Choroid plexus epithelial cell (primary cell): ENCODE measurements around the gene RNFT2.
A peak's percentile ranks its signal among the peaks of the same experiment; 100 is the strongest.

ENCODE experiments used
- DNase-seq: peaks from one replicate; pipeline ENCODE4 v3.0.0-alpha.2; 2010; ENCODE audit warnings: low read depth
- H3K4me3 ChIP-seq: 2 replicates; pipeline ENCODE4 v1.5.1; 2011; ENCODE audit warnings: low read depth, mild to moderate bottlenecking, control low read depth, low read length, moderate library complexity
- TF ChIP-seq, protein P1 (sequence below): conservative IDR thresholded peaks from 2 replicates; pipeline ENCODE4 v1.5.1; 2011; ENCODE audit warnings: low read depth, mild to moderate bottlenecking, control low read depth, inconsistent platforms, low read length, moderate library complexity

RNFT2 gene

DNA sequence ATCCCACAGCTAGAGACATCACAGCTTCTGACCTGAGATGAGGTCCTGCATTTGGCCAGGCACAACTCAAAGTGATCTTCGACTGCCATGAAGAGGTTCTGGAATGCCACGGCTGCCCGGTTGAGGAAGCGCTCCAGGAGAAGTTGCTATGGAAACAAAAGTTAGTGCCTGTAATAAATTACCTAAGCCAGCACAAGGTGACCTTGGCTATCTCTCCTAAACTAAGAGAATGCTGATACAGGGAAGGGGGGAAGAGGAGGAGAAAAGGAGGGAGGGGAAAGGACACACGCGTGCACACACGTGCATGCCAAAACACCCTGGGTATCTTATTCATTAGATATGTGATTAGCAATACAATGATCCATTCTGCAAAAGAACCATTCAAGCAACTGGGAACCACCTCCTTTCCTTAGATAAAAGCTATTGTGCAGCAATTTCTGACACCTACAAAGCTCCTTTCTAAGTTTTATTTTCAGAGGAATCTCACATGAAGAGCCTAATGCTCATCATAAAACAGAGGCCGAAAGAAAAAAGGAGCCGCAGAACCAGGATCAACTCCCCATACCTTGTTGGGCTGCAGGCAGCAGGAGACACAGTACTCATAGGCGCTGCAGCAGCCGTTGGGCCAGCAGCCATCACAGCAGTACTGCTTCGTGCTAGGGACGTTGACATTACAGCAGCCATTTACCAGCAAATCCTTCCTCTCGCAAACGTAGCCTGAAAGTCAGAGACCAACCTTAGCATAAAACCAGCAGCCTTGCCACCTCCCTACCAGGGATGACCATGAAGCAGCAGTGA lies 18.2 kb upstream of the RNFT2 start:
- TF ChIP-seq, protein P1, sequence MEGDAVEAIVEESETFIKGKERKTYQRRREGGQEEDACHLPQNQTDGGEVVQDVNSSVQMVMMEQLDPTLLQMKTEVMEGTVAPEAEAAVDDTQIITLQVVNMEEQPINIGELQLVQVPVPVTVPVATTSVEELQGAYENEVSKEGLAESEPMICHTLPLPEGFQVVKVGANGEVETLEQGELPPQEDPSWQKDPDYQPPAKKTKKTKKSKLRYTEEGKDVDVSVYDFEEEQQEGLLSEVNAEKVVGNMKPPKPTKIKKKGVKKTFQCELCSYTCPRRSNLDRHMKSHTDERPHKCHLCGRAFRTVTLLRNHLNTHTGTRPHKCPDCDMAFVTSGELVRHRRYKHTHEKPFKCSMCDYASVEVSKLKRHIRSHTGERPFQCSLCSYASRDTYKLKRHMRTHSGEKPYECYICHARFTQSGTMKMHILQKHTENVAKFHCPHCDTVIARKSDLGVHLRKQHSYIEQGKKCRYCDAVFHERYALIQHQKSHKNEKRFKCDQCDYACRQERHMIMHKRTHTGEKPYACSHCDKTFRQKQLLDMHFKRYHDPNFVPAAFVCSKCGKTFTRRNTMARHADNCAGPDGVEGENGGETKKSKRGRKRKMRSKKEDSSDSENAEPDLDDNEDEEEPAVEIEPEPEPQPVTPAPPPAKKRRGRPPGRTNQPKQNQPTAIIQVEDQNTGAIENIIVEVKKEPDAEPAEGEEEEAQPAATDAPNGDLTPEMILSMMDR = no peak
- no peak overlapping the region for H3K4me3 ChIP-seq
- no peak for DNase-seq

DNA sequence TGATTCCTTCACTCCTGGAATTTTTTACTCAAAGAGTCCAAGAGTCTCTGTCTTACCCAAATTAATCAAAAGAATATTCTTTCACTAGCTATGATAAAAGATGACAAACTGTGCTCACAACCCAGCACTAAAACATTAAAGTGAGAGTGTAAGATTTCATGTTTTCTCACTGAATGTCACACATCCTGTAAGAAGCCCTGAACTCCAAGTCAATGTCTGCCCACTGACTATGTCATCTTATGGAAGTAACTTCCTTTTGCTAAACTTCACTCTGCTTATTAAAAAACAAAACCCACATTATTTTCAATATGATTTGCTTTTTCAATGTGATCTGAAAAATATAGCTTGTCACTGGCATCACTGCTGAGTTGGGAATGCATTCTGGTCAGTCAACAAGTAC lies 15.9 kb upstream of the RNFT2 start:
- H3K4me3 ChIP-seq = no peak overlapping the region
- no peak for DNase-seq
- TF ChIP-seq, protein P1 = no peak

DNA sequence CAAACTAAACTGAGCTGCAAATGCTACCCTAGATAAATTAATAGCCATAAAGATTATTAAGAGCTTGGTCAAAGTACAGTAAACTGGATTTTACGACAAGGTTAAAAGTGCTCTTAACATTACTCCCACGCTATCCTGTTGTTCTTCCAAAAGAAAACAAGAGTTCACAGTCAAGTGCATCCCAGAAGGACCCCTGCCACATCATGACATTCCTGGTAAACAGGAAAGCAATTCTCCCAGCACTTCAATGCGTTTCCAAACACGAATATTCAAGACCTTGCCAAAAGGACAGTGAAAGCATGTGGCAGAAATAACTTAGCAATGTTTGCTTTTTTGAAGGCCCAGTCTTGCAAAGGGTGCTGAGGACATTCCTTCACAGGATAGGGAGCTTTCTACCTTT lies 11.4 kb upstream of the RNFT2 start:
- DNase-seq = peak; percentile 33
- TF ChIP-seq, protein P1 = no peak
- H3K4me3 ChIP-seq = no peak overlapping the region

DNA sequence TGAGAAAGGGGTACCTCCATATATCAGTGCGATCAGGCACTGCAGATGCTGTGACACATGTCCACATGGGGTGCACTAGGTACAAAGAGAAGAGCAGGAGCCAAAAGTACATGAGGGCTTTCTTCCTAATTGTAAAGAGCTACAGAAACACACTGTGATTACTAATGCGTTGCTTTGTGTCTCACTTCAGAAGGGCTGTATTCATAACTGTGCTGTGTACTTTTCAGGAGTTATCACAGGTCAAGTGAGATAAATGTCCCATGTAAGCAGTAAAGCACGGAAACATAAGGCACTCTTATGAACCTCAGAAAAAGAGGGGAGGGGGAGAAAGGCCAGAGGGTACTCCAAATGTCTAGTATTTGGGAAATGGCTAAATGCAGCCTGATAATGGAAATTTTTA lies 10.9 kb upstream of the RNFT2 start:
- DNase-seq = no peak
- H3K4me3 ChIP-seq = no peak overlapping the region
- TF ChIP-seq, protein P1 = no peak

DNA sequence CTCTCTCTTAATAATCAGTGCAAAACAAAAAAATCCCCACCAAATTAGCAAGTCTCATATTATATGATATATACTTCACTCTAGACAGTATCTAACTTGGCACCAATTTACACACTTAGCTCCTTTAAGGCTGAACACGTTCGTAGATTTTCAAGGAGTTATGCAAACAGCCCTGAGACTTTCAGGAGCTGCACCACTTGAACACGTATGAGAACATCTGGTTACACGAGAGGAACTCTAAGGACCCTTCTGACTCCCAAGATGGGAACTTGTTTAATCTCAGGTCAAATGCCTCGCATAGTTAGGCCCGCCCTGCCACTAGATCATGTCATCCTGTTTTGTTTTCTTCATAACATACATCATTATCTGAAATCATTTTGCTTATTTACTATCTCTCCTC lies 10.2 kb upstream of the RNFT2 start:
- TF ChIP-seq, protein P1 = no peak
- H3K4me3 ChIP-seq = no peak overlapping the region
- DNase-seq = peak; percentile 15

DNA sequence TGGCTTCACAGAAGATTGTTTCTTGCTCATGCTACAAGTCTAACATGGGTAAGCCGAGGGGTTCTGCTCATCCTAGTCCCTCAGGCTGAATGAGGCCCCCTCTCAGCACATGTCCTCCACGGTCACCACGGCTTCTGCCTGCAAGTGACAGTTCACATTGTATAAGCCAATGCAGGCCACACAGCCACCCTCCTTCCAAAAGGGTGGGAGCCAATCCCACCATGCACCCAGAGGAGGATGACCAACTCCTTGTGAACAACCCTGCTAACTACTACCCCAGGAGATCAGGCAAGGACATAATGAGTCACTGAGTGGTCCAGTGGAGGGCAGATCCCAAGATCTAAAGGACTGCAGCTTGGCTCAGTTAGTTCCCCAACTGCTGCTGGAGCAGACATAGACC lies 6.3 kb upstream of the RNFT2 start:
- no peak overlapping the region for H3K4me3 ChIP-seq
- no peak for DNase-seq
- TF ChIP-seq, protein P1 = no peak

DNA sequence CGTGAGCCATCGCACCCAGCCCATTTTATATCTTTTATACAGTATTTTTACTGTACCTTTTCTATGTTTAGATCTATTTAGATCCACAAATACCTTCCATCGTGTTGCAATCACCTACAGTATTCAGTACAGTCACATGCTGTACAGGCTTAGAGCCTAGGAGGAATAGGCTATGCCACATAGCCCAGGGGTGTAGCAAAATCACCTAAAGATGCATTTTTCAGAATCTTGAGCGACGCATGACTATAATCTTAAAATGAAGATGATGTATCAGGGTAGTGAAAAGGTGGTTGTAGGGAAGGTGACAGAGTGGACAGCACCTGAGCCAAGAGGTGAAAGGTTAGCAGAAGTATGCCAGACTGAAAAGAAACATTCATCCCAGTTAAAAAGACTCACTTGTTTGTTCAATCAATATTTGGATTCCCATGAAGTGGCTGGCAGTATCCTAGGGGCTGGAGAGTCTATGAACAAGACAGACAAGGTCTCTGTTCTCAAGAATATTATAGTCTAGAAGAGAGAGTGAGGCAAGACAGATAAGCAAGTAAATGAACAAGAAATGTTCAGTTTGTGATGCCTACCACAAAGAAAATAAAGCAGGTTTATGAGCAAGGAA lies 3.9 kb upstream of the RNFT2 start:
- TF ChIP-seq, protein P1 = no peak
- DNase-seq = no peak

More for the DNA sequence above, 3.9 kb upstream of the RNFT2 start:
- no peak overlapping the region for H3K4me3 ChIP-seq
